Motor neuron (in vitro differentiated cells): ENCODE results near the gene FGF6. TPM values are rescaled to one million over a fixed set of nuclear protein-coding genes. Genes with fewer than 3 reads are reported as not detected.
A peak's percentile ranks its signal among the peaks of the same experiment; 100 is the strongest.
"Not testable (repeated sequence)": the region's sequence is repeated elsewhere in the genome, so short reads cannot be mapped to it uniquely, and the experiment has no call there.

Experiments
- ATAC-seq, 8 experiments: fragments of 200-7000 bp; cut with Tn5 transposase; replicated peaks in 6 of 8; 2 replicates each; pipeline ENCODE4 v1.8.0; 2021; ENCODE audit warnings: mild to moderate bottlenecking in 8 of 8, moderate library complexity in 8 of 8
- H3K27ac ChIP-seq, 2 donors: fragments of 250-450 bp; sonication (Bioruptor Pico); 2 replicates each; pipeline ENCODE4 v1.9.0; 2021; ENCODE audit warnings: antibody characterized with exemption in 2 of 2, mild to moderate bottlenecking in 2 of 2, moderate library complexity in 1 of 2
- H3K4me1 ChIP-seq, 2 donors: fragments of 250-450 bp; sonication (Bioruptor Pico); replicated peaks in 1 of 2; 2 replicates each; pipeline ENCODE4 v1.6.1; 2021; ENCODE audit warnings: antibody characterized with exemption in 2 of 2, mild to moderate bottlenecking in 2 of 2, moderate library complexity in 1 of 2
- H3K4me3 ChIP-seq, 5 donors: fragments of 250-450 bp; sonication (Bioruptor Pico); 2 replicates each; pipeline ENCODE4 v1.9.0; 2021; ENCODE audit warnings: antibody characterized with exemption in 5 of 5, mild to moderate bottlenecking in 5 of 5, moderate library complexity in 4 of 5
- WGBS, 10 experiments: fragments of 450-650 bp; shearing (Covaris generic); methylation state at CpG; one replicate each; pipeline ENCODE4 v1.0.0; 2022; 5-methylcytosine and 5-hydroxymethylcytosine counted together
- in situ Hi-C, 9 experiments: fragments of 400-800 bp; cut with MboI; loops; one replicate each; pipeline ENCODE4 v1.15.0; 2021; ENCODE audit warnings: low sequenced_read_pairs in 9 of 9, low pct_unique_long_range_greater_than_20kb in 2 of 9; ENCODE audit not compliant: unreplicated experiment in 9 of 9
- total RNA-seq, 8 experiments: library from RNA; unstranded; fragments of 300-600 nt; gene quantifications; 2 replicates each; pipeline versions ENCODE4 v1.2.3 to v1.2.4, GENCODE V29; 2022

Gene FGF6
- total RNA-seq, 8 experiments from 2014 or later, result not detected

GRCh38 chr12:4424422-4424821 is 21.2 kb downstream of the FGF6 start:
- no peak overlapping the region for H3K27ac ChIP-seq
- in situ Hi-C loops, result no loop called here
- 7 to 95% (median 39%) methylated on average over 1 to 6 of the region's 6 CpGs; no CpG with 5 or more reads in 2 of the 10 experiments for WGBS, 10 experiments
- no peak for ATAC-seq
- H3K4me1 ChIP-seq, result peaks cover 0 to 6% of the 10 kb centered on the region in 2 donors
- H3K4me3 ChIP-seq, result no peak overlapping the region

DNA sequence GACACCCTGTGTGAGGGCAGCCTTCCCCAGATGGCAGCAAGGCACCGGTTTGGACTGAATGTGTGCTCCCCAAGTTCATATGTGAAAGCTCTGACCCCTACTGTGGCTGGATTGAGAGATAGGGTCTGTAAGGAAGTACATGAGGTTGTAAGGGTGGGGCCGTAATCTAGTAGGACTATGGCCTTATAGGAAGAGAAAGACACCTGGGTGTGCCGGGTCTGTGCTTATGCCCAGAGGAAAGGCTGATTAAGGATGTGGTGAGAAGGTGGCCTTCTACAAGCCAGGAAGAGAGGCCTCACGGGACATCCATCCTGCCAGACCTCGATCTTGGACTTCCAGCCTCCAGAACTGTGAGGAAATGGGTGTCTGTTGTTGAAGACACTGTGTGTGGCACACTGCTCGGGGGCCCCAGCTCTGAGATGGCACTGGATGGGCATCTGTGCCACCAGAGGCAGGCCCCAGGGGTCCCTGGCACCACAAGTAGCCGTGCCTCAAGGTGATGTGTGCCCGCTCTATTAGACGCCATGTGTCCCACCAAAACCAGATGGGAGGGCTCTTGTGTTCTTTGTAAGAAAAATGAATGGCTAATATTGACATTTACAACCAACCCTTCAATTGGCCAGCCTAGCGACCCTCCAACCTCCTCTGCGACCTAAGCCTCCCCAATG is 22.0 kb downstream of the FGF6 start:
- WGBS, 10 experiments, result 50 to 100% (median 93%) methylated on average over 1 to 7 of the region's 11 CpGs; no CpG with 5 or more reads in 2 of the 10 experiments
- H3K27ac ChIP-seq, result no peak overlapping the region
- in situ Hi-C loops, result no loop called here
- ATAC-seq, result no peak
- H3K4me1 ChIP-seq, result peaks cover 0 to 6% of the 10 kb centered on the region in 2 donors
- no peak overlapping the region for H3K4me3 ChIP-seq

DNA sequence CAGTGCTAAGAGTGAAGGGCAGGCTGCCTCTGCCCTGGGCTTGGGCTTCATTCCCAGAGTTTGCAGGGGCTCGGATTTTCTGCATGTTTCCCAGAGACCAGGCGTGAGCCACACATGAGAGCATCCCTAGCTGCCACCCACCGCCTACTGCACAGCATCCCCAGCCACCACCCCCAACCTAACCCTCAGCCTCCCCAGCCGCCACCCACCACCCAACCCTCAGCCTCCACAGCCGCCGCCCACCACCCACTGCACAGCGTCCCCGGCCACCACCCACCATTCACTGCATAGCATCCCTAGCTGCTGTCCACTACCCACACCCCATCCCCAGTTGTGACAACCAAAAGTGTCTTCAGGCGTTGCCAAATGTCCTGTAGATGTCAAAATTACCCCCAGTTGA is 22.6 kb downstream of the FGF6 start:
- H3K4me3 ChIP-seq, result no peak overlapping the region
- no peak overlapping the region for H3K27ac ChIP-seq
- H3K4me1 ChIP-seq, result peaks cover 0 to 6% of the 10 kb centered on the region in 2 donors
- in situ Hi-C loops, result no loop called here
- no peak for ATAC-seq
- WGBS, 10 experiments, result 40 to 100% (median 93%) methylated on average over 1 to 3 of the region's 9 CpGs; no CpG with 5 or more reads in 7 of the 10 experiments

DNA sequence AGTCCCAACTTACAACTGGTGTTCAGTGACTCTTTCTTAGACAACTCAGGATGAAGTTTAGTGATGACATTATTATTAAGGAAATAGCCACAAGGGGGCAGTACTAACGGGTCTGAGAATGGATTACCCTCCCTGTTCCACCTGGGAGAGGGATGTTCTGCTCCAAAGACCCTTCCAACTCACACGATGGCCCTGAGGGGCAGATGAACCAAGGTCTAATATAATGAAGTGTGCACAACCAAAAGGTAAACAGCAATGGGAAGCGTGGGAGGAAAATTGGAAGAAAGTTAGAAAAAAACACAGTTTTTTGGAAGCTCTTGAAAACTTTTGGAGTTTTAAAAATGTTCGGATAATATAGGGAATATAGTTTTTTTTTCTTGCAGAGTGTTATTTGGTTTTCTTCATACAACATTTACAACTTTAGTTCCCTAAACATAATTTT is 24.0 kb downstream of the FGF6 start:
- WGBS, 10 experiments, result 21 to 80% (median 42%) methylated on average over 1 to 4 of the region's 4 CpGs; no CpG with 5 or more reads in 1 of the 10 experiments
- Histone ChIP-seq H3K4me3 (no peak overlapping the region), H3K27ac (no peak overlapping the region), H3K4me1 (peaks cover 0 to 6% of the 10 kb centered on the region in 2 donors)
- peak in 3 of 8 experiments; percentile 46 to 72 (median 60) for ATAC-seq
- in situ Hi-C loops, result no loop called here

GRCh38 chr12:4420138-4420670 is 25.4 kb downstream of the FGF6 start:
- in situ Hi-C loops, result no loop called here
- Histone ChIP-seq H3K4me1 (peaks cover 5 to 11% of the 10 kb centered on the region in 2 donors), H3K4me3 (no peak overlapping the region), H3K27ac (no peak overlapping the region)
- peak in 5 of 8 experiments; percentile 51 to 75 (median 62) for ATAC-seq
- 60 to 84% (median 79%) methylated on average over 2 to 5 of the region's 5 CpGs; no CpG with 5 or more reads in 2 of the 10 experiments for WGBS, 10 experiments

- WGBS, 10 experiments, result 34 to 100% (median 74%) methylated on average over 2 to 5 of the region's 5 CpGs
- Histone ChIP-seq H3K27ac (no peak overlapping the region), H3K4me1 (peaks cover 9 to 17% of the 10 kb centered on the region in 2 donors), H3K4me3 (no peak overlapping the region)
- no peak for ATAC-seq
- in situ Hi-C loops, result no loop called here
Measured at GRCh38 chr12:4418913-4419312, 26.7 kb downstream of the FGF6 start.

DNA sequence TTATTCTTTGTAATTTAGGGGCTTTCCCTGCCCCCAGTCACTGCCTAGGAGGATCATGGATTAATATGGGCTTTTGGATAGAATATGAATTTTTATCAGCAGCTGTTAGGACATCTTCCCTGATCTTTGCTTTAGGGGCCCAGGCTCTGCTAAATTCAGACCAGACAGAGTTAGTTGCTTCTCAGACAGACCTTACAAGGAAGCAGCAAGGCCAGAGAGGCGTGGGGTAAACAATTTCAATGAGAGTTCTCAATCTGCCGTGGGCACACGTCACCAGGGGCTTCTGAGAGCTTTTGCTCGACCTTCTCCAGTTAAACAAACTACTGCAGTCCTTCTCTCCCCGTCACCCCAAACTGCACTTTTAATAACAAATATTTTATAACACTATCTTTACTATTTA is 27.7 kb downstream of the FGF6 start:
- in situ Hi-C loops, result no loop called here
- no peak overlapping the region for H3K27ac ChIP-seq
- H3K4me3 ChIP-seq, result no peak overlapping the region

GRCh38 chr12:4417455-4417854 is 28.2 kb downstream of the FGF6 start:
- in situ Hi-C loops, result no loop called here
- no peak overlapping the region for H3K4me3 ChIP-seq
- no peak overlapping the region for H3K27ac ChIP-seq
- ATAC-seq, result peak in 3 of 8 experiments; percentile 11 to 64 (median 19)
- WGBS, 10 experiments, result 20 to 100% (median 75%) methylated on average over 1 of the region's 6 CpGs; no CpG with 5 or more reads in 7 of the 10 experiments
- peaks cover 9 to 17% of the 10 kb centered on the region in 2 donors for H3K4me1 ChIP-seq

More for the DNA sequence above, 27.7 kb downstream of the FGF6 start:
- WGBS, 10 experiments, result 39 to 100% (median 53%) methylated on average over 1 to 4 of the region's 5 CpGs; no CpG with 5 or more reads in 2 of the 10 experiments
- no peak for ATAC-seq
- H3K4me1 ChIP-seq, result peaks cover 9 to 17% of the 10 kb centered on the region in 2 donors

DNA sequence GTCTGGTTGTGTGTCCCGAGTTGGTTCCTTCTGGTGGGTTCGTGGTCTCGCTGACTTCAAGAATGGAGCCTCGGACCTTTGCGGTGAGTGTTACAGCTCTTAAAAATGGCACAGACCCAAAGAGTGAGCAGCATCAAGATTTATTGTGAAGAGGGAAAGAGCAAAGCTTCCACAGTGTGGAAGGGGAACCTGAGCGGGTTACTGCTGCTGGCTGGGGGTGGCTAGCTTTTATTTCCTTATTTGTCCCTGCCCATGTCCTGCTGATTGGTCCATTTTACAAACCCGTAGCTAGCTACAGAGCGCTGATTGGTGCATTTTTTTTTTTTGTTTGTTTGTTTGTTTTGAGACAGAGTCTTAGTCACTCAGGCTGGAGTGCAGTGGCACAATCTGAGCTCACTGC is 29.3 kb downstream of the FGF6 start:
- Histone ChIP-seq H3K4me3 (no peak overlapping the region), H3K4me1 (peaks cover 9 to 17% of the 10 kb centered on the region in 2 donors), H3K27ac (no peak overlapping the region)
- 35 to 93% (median 79%) methylated on average over 2 to 8 of the region's 8 CpGs; no CpG with 5 or more reads in 4 of the 10 experiments for WGBS, 10 experiments
- ATAC-seq, result no peak
- in situ Hi-C loops, result no loop called here

- in situ Hi-C loops, result no loop called here
- 0 to 100% (median 88%) methylated on average over 1 of the region's 1 CpG; no CpG with 5 or more reads in 3 of the 10 experiments for WGBS, 10 experiments
Measured at GRCh38 chr12:4412465-4412864, 33.1 kb downstream of the FGF6 start.

DNA sequence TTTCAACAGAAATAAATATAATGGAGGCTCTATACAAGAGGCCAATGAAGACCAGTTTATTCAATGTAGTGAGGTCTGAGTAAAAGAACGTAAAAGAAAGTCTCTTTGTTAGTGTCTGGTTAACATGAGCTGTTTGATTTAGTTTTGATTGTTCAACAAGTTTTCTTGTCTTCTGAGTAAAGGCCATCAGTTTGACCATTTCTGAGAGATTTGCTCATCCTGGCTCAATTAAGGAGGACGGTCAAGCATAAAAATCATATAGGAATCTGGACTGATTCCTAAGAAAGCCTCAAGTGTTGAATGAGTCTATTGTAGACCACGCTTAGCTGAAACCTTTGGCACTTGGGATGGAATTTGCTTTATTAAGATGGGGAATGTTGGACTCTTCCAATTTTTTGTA is 33.6 kb downstream of the FGF6 start:
- no peak overlapping the region for H3K4me3 ChIP-seq
- in situ Hi-C loops, result no loop called here
- ATAC-seq, result no peak
- H3K4me1 ChIP-seq, result peaks cover 9 to 11% of the 10 kb centered on the region in 2 donors
- WGBS, 10 experiments, result 0 to 100% (median 83%) methylated on average over 1 to 3 of the region's 3 CpGs; no CpG with 5 or more reads in 1 of the 10 experiments
- H3K27ac ChIP-seq, result no peak overlapping the region

More at GRCh38 chr12:4412465-4412864, 33.1 kb downstream of the FGF6 start:
- no peak overlapping the region for H3K4me3 ChIP-seq
- H3K4me1 ChIP-seq, result peaks cover 9 to 11% of the 10 kb centered on the region in 2 donors
- peak in 3 of 8 experiments; percentile 54 to 82 (median 58) for ATAC-seq
- no peak overlapping the region for H3K27ac ChIP-seq

- ATAC-seq, result no peak
- H3K27ac ChIP-seq, result no peak overlapping the region
- whole genome bisulfite sequencing, 10 experiments, result 89 to 100% (median 90%) methylated on average over 1 to 3 of the region's 3 CpGs; no CpG with 5 or more reads in 7 of the 10 experiments
- no peak overlapping the region for H3K4me3 ChIP-seq
- no peaks in the 10 kb centered on the region for H3K4me1 ChIP-seq
- in situ Hi-C loops, result no loop called here
Measured at GRCh38 chr12:4407136-4407535, 38.5 kb downstream of the FGF6 start.

- H3K27ac ChIP-seq, H3K4me1 ChIP-seq, ATAC-seq, H3K4me3 ChIP-seq, in situ Hi-C loops: not testable (repeated sequence)
- WGBS, 10 experiments, result 20 to 100% (median 83%) methylated on average over 1 to 7 of the region's 8 CpGs; no CpG with 5 or more reads in 1 of the 10 experiments
Measured at GRCh38 chr12:4404877-4405637, 40.6 kb downstream of the FGF6 start.
